Measurements from ENCODE around the gene SPRR1A.

The SPRR1A gene

DNA sequence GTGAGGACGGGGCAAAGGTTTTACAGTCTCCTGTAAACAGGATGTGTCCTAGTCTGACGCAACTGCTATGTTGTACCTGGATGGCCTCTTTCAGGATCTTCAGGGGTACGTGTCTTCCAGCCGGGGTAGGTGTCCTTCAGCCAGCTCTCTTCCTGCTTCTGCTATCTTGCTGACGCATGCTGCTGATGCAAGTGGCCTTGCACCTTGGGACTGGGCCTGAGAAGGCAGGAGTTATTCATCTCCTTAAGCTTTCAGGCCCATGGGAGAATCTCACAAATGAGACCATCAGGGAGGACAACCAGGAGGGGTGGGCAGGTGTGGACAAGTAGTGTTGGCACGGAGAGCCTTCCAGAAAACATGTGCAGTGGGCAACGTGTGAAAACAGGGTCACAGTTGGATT, 39.2 kb downstream of the SPRR1A start:
- no peak for ATAC-seq (replicated peaks)
- Mint-ChIP-seq H3K36me3 (ENCODE audit: insufficient read depth) (no peaks in the 10 kb centered on the region), H3K9me3 (peaks cover 0 to 3% of the 10 kb centered on the region in 2 donors), H3K27ac (no peak overlapping the region), H3K4me3 (no peak overlapping the region), H3K27me3 (peaks cover 44 to 65% of the 10 kb centered on the region in 2 donors), H3K4me1 (ENCODE audit: low read depth in 2 of 2) (no peaks in the 10 kb centered on the region)
- no peak for DNase-seq

DNA sequence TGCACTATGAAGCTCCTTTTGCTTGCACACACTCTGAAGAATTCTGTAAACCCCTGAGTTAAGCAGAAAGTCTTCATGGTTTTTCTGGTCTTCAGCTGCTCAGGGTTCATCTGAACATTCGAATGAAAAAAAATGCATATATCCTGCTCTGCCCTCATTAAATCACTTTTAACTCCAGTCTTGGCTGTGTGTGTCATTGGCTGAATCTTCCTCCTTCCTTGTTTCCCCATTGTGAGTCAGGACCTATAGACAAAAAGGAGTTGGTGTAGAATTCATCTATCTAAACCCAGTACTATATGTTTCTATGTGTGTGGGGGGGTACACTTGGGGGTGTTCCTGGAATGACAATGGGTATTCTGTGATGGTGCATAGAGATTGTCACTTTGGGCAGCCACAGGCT, 40.5 kb downstream of the SPRR1A start:
- Mint-ChIP-seq H3K4me3 (no peak overlapping the region), H3K27ac (no peak overlapping the region), H3K9me3 (peaks cover 1 to 13% of the 10 kb centered on the region in 2 donors), H3K36me3 (ENCODE audit: insufficient read depth) (no peaks in the 10 kb centered on the region), H3K4me1 (ENCODE audit: low read depth in 2 of 2) (no peaks in the 10 kb centered on the region), H3K27me3 (peaks cover 50 to 69% of the 10 kb centered on the region in 2 donors)
- DNase-seq: no peak
- no peak for ATAC-seq (replicated peaks)

DNA sequence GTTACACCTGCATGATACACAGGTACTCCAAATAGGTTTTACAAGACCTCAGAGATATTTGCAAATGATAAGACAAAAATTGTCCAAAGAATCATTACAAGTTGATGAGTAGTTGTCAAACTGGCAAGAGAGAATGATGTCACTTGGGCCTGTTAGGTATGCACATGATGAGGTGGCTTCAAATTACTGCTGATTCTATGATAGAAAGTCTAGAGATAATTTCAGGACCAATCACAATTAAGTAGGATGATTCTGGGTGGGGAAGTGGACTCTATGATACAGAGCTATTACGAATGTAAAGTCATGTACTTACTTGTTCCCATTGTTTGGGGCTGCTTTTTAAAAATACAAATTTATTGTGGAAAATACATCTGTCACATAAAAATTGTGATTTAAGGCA, 41.9 kb downstream of the SPRR1A start:
- no peak for DNase-seq
- Mint-ChIP-seq H3K27ac (no peak overlapping the region), H3K36me3 (ENCODE audit: insufficient read depth) (no peaks in the 10 kb centered on the region), H3K4me1 (ENCODE audit: low read depth in 2 of 2) (no peaks in the 10 kb centered on the region), H3K9me3 (peaks cover 1 to 13% of the 10 kb centered on the region in 2 donors), H3K4me3 (no peak overlapping the region), H3K27me3 (peaks cover 42 to 77% of the 10 kb centered on the region in 2 donors)
- ATAC-seq (replicated peaks): no peak

DNA sequence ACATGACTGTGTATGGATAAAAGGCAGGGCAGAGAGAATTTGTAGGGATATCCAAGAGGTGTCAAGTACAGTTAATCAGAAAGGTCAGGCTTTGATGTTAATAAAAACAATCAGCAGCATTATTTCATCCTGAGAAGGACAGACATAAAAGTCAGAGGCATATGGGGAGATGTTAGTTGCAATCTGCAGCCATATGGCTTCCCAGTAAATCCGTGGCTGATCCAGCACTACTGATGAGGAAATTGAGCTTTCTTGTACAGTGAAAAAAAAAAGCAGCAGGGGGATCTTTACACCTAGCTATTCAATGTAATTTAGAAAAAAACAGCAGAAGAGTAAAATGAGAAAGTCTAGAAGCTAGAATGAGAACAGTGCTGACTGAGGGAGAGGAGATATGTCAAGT, 44.9 kb downstream of the SPRR1A start:
- H3K36me3 Mint-ChIP-seq (ENCODE audit: insufficient read depth): no peaks in the 10 kb centered on the region
- H3K27ac Mint-ChIP-seq: no peak overlapping the region
- H3K4me1 Mint-ChIP-seq (ENCODE audit: low read depth in 2 of 2): no peaks in the 10 kb centered on the region
- DNase-seq (no peak), ATAC-seq (replicated peaks) (no peak)
- H3K4me3 Mint-ChIP-seq: no peak overlapping the region
- H3K9me3 Mint-ChIP-seq: peaks cover 1 to 13% of the 10 kb centered on the region in 2 donors
- peaks cover 22 to 70% of the 10 kb centered on the region in 2 donors for H3K27me3 Mint-ChIP-seq

DNA sequence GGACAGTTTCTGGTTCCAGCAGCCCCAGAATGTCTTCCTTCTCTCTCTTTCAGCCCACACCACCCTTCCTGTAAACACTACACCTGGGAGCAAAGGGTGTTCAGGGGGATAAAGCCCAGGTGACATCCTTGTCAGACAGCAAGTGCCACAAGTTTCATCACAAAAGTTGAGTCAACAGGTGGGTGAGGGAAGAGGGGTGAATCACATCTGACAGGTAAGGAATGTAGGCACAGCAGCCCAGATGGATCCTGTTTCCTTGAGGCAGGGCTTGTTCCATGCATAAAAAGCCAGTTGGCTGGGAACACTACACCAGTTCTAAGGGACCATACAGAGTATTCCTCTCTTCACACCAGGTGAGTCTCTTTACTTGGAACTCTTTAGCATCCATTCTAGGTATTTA, 47.0 kb downstream of the SPRR1A start, which contains the start of gene SPRR1B:
Gene SPRR1B (plus strand): TSS at position 309 of the 400 bp plus-strand sequence. CDS start 1,143 bp downstream, outside the sequence.
- Mint-ChIP-seq H3K36me3 (ENCODE audit: insufficient read depth) (no peaks in the 10 kb centered on the region), H3K4me1 (ENCODE audit: low read depth in 2 of 2) (no peaks in the 10 kb centered on the region), H3K4me3 (no peak within 1 kb of the TSS), H3K27ac (no peak within 1 kb of the TSS), H3K27me3 (peaks cover 22 to 61% of the 10 kb centered on the region in 2 donors), H3K9me3 (peaks cover 1 to 13% of the 10 kb centered on the region in 2 donors)
- no peak for ATAC-seq (replicated peaks)
- no peak for DNase-seq

DNA sequence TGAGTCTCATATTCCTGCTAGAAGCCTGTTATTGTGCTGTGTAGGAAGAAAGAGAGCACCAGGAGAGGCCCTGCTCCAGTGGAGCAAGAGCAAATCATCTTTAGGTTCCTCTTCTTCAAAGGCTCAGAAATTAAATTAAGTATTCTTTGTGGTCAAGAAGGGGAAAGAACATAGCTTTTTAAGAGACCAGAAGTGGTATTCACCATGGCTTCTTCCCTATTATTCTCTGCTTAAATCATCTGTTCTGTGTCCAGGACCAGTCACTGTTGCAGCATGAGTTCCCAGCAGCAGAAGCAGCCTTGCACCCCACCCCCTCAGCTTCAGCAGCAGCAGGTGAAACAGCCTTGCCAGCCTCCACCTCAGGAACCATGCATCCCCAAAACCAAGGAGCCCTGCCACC, 48.2 kb downstream of the SPRR1A start:
- Mint-ChIP-seq H3K27ac (no peak overlapping the region), H3K27me3 (peaks cover 22 to 51% of the 10 kb centered on the region in 2 donors), H3K4me3 (no peak overlapping the region), H3K9me3 (peaks cover 1 to 13% of the 10 kb centered on the region in 2 donors), H3K4me1 (ENCODE audit: low read depth in 2 of 2) (no peaks in the 10 kb centered on the region), H3K36me3 (ENCODE audit: insufficient read depth) (no peaks in the 10 kb centered on the region)
- ATAC-seq (replicated peaks) (no peak), DNase-seq (no peak)

DNA sequence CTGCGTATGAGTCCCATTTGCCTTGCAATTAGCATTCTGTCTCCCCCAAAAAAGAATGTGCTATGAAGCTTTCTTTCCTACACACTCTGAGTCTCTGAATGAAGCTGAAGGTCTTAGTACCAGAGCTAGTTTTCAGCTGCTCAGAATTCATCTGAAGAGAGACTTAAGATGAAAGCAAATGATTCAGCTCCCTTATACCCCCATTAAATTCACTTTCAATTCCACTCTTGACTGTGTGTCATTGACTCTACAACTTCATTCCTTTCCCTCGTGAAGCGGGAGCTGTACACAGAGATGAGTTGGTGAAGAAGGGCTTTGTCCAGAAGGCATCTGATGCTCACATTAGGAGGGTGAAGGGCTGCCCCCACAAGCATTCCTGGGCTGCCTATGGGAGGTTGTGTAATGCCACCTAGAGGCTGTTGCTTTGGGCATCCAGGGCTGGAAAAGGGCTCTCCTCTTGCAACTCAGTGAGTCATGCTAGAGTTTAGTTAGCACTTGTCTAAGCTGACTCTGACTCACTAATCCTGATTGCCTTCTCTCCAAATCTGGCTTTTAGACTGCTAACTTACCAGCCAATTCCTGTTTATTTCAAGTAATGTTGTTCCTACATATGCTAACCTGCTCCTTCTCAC, 48.9 kb downstream of the SPRR1A start:
- DNase-seq (no peak), ATAC-seq (replicated peaks) (no peak)
- no peak overlapping the region for H3K4me3 Mint-ChIP-seq
- no peak overlapping the region for H3K27ac Mint-ChIP-seq
- no peaks in the 10 kb centered on the region for H3K36me3 Mint-ChIP-seq (ENCODE audit: insufficient read depth)
- H3K9me3 Mint-ChIP-seq: peaks cover 1 to 13% of the 10 kb centered on the region in 2 donors
- H3K27me3 Mint-ChIP-seq: peaks cover 28 to 49% of the 10 kb centered on the region in 2 donors
- no peaks in the 10 kb centered on the region for H3K4me1 Mint-ChIP-seq (ENCODE audit: low read depth in 2 of 2)

DNA sequence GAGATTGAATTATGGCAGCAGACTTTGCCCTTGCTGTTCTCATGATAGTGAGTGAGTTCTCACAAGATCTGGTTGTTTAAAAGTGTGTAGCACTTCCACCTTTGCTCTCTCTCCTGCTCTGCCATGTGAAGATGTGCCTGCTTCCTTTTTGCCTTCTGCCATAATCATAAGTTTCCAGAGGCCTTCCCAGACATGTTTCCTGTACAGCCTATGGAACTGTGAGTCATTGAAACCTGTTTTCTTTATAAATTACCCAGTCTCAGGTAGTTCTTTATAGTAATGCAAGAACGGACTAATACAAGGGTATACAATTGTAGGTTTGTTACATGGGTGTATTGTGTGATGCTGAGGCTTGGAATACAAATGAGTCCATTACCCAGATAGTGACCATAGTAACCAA, 51.3 kb downstream of the SPRR1A start:
- no peak overlapping the region for H3K27ac Mint-ChIP-seq
- no peaks in the 10 kb centered on the region for H3K9me3 Mint-ChIP-seq
- peaks cover 26 to 42% of the 10 kb centered on the region in 2 donors for H3K27me3 Mint-ChIP-seq
- DNase-seq (no peak), ATAC-seq (replicated peaks) (no peak)
- no peak overlapping the region for H3K4me3 Mint-ChIP-seq
- no peaks in the 10 kb centered on the region for H3K4me1 Mint-ChIP-seq (ENCODE audit: low read depth in 2 of 2)
- H3K36me3 Mint-ChIP-seq (ENCODE audit: insufficient read depth): no peaks in the 10 kb centered on the region
